Measurements from ENCODE around the gene TRIM29.

The TRIM29 gene, protein sequence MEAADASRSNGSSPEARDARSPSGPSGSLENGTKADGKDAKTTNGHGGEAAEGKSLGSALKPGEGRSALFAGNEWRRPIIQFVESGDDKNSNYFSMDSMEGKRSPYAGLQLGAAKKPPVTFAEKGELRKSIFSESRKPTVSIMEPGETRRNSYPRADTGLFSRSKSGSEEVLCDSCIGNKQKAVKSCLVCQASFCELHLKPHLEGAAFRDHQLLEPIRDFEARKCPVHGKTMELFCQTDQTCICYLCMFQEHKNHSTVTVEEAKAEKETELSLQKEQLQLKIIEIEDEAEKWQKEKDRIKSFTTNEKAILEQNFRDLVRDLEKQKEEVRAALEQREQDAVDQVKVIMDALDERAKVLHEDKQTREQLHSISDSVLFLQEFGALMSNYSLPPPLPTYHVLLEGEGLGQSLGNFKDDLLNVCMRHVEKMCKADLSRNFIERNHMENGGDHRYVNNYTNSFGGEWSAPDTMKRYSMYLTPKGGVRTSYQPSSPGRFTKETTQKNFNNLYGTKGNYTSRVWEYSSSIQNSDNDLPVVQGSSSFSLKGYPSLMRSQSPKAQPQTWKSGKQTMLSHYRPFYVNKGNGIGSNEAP

DNA sequence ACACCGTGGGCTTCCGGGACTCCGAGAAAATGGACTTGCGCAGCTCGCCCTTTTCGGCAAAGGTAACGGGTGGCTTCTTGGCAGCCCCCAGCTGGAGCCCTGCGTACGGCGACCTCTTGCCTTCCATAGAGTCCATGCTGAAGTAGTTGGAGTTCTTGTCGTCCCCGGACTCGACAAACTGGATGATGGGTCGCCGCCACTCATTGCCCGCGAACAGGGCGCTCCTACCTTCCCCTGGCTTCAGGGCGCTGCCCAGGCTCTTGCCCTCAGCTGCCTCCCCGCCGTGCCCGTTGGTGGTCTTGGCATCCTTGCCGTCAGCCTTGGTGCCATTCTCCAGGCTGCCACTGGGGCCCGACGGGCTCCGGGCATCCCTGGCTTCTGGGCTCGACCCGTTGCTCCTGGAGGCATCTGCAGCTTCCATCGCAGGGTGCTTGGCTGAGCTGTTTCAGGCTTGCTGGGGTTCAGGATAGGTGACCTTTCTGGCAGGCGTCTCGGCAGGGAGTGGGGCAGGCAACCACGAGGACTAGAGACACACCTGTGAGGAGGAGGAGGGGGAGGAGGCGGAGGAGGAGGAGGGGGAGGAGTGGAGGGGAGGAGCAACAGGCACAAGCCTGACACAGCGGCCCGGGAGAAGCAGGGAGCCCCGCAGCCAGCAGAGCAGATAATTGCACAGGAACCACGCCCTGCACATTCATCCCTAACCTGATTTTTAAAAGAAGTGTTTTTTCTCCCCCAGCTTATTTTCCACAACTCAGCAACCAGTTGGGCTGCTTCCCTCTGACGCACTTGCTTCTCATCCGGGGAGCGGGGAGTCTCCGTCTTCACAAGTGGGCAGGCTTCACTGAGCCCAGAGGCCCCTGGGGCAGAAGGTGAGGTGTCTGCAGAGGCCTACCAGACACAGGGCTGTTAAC, at the start of gene TRIM29:
TRIM29 (minus strand) TSS at position 503 of the 911 bp plus-strand sequence; CDS start at position 421, 82 bp downstream.
- Histone ChIP-seq H3K9me3 (ENCODE audit: control insufficient read depth in 2 of 2, low read length in 2 of 2) (no peaks in the 10 kb centered on the region), H3K4me3 (ENCODE audit: low read length in 2 of 2) (no peak within 1 kb of the TSS), H3K9ac (ENCODE audit: low read depth in 1 of 2, low read length in 2 of 2) (no peak within 1 kb of the TSS), H3K27me3 (ENCODE audit: control insufficient read depth in 2 of 2, insufficient read depth in 2 of 2, low read length in 2 of 2) (no peaks in the 10 kb centered on the region), H3K4me1 (ENCODE audit: control insufficient read depth in 2 of 2, insufficient read depth in 2 of 2, low read length in 2 of 2) (peaks cover 0 to 4% of the 10 kb centered on the region in 2 donors), H3K36me3 (ENCODE audit: control insufficient read depth in 2 of 2, insufficient read depth in 2 of 2, low read length in 2 of 2) (no peaks in the 10 kb centered on the region), H3K27ac (ENCODE audit: low read depth in 2 of 2, low read length in 2 of 2) (no peak within 1 kb of the TSS)

DNA sequence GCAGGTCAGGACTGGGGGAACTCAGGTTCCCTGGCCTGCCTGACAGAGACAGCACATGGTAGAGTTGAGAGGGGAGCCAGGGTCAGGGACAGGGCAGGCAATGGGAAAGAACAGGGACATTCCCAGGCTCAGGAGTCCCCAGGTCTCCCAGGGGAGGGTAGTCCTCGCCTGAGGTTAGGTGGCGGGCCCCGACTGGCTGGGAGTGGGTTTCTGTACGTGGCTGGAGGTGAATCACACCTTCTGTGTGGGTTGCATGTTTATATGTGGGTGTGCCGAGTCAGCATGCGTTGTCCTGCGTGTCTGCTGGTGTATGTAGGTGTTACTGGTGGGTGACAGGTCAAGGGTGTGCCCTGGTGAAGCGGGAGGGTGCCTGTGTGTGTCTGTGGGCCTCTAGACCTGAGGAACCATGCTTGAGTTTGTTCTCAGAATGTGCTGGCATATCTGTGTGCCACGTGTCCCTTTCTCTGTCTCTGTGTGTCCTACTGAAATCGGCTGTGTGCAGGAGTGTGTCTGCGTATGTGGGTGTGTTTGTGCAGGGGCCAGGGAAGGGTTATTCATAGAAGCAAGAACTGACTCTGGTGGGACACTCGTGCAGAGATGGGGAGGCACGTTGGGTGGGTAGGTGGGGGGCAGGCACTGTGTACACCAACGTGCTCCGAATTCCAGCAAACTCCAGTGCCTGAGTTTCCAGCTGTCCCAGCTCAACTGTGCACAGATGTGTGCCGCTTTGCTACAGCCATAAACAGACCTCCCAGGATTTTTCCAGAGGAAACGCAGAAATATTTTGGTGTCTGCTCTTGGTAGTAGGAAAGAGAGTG, 49.1 kb upstream of the TRIM29 start:
- Histone ChIP-seq H3K36me3 (ENCODE audit: control insufficient read depth in 2 of 2, insufficient read depth in 2 of 2, low read length in 2 of 2) (no peaks in the 10 kb centered on the region), H3K9me3 (ENCODE audit: control insufficient read depth in 2 of 2, low read length in 2 of 2) (no peaks in the 10 kb centered on the region), H3K4me1 (ENCODE audit: control insufficient read depth in 2 of 2, insufficient read depth in 2 of 2, low read length in 2 of 2) (peaks cover 81 to 84% of the 10 kb centered on the region in 2 donors), H3K27ac (ENCODE audit: low read depth in 2 of 2, low read length in 2 of 2) (peak overlapping the region; percentile 91 to 95), H3K27me3 (ENCODE audit: control insufficient read depth in 2 of 2, insufficient read depth in 2 of 2, low read length in 2 of 2) (no peaks in the 10 kb centered on the region), H3K4me3 (ENCODE audit: low read length in 2 of 2) (peak overlapping the region in 1 of 2 donors; percentile 57), H3K9ac (ENCODE audit: low read depth in 1 of 2, low read length in 2 of 2) (peak overlapping the region; percentile 62 to 65)

DNA sequence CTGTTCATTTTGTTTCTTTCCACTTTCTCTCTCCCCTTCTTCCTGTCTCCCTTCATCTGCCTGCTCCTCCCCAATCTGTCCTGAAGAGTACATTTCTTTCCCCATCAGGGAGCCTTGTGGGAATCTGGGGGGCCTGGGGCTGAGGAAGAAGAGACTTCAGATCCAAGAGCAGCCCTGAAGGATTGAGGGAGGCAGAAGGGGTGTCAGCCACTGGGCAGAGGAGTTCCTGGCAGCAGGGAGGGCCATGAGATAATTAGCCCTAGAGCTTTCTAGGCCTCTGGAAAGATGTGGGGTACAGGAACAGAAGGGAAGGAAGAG, 48.5 kb upstream of the TRIM29 start:
- peak overlapping the region in 1 of 2 donors; percentile 26 for H3K4me3 ChIP-seq (ENCODE audit: low read length in 2 of 2)
- no peaks in the 10 kb centered on the region for H3K9me3 ChIP-seq (ENCODE audit: control insufficient read depth in 2 of 2, low read length in 2 of 2)
- peak overlapping the region; percentile 62 to 65 for H3K9ac ChIP-seq (ENCODE audit: low read depth in 1 of 2, low read length in 2 of 2)
- H3K36me3 ChIP-seq (ENCODE audit: control insufficient read depth in 2 of 2, insufficient read depth in 2 of 2, low read length in 2 of 2), result no peaks in the 10 kb centered on the region
- peaks cover 81 to 84% of the 10 kb centered on the region in 2 donors for H3K4me1 ChIP-seq (ENCODE audit: control insufficient read depth in 2 of 2, insufficient read depth in 2 of 2, low read length in 2 of 2)
- peak overlapping the region; percentile 91 to 95 for H3K27ac ChIP-seq (ENCODE audit: low read depth in 2 of 2, low read length in 2 of 2)
- H3K27me3 ChIP-seq (ENCODE audit: control insufficient read depth in 2 of 2, insufficient read depth in 2 of 2, low read length in 2 of 2), result no peaks in the 10 kb centered on the region

DNA sequence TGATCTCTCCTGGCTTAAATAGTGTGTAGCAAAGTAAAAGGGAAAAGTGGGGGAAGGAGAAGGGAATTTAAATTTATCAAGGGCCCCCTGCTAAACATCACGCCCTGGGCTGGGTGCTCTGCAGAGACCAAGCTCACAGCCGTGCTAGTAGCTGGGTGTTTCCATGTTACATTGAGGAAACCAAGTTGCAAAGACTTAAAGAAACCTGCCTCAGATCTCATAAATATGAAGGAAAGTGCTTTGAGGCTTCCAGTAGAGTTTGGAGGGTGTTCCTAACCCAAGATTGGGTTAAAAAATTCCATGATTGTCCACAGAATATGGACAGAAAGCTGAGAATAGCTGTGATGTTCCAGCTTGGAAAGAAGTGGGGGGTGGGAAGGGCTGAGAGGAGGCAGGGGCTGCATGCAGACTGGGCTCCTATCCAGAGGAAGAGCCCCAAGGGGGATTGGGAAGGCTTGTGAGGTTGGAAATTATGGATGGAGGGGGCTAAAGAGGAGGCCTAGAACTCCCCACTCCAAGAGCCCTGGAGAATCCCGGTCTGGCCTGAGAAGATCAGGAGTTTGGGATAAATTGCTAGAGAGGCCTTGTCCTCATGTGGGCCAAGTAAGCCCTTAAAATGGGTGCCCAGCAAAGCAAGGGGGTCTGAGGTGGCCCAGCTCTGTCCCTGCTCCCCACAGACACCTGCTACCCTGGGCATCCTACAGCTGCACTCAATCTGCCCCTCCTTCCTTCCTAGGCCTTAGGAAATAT, 48.0 kb upstream of the TRIM29 start:
- H3K36me3 ChIP-seq (ENCODE audit: control insufficient read depth in 2 of 2, insufficient read depth in 2 of 2, low read length in 2 of 2), result no peaks in the 10 kb centered on the region
- H3K4me1 ChIP-seq (ENCODE audit: control insufficient read depth in 2 of 2, insufficient read depth in 2 of 2, low read length in 2 of 2), result peaks cover 79 to 84% of the 10 kb centered on the region in 2 donors
- H3K4me3 ChIP-seq (ENCODE audit: low read length in 2 of 2), result peak overlapping the region; percentile 33 to 37
- H3K27ac ChIP-seq (ENCODE audit: low read depth in 2 of 2, low read length in 2 of 2), result peak overlapping the region; percentile 91 to 95
- H3K9me3 ChIP-seq (ENCODE audit: control insufficient read depth in 2 of 2, low read length in 2 of 2), result no peaks in the 10 kb centered on the region
- H3K9ac ChIP-seq (ENCODE audit: low read depth in 1 of 2, low read length in 2 of 2), result peak overlapping the region; percentile 62 to 65
- H3K27me3 ChIP-seq (ENCODE audit: control insufficient read depth in 2 of 2, insufficient read depth in 2 of 2, low read length in 2 of 2), result no peaks in the 10 kb centered on the region

DNA sequence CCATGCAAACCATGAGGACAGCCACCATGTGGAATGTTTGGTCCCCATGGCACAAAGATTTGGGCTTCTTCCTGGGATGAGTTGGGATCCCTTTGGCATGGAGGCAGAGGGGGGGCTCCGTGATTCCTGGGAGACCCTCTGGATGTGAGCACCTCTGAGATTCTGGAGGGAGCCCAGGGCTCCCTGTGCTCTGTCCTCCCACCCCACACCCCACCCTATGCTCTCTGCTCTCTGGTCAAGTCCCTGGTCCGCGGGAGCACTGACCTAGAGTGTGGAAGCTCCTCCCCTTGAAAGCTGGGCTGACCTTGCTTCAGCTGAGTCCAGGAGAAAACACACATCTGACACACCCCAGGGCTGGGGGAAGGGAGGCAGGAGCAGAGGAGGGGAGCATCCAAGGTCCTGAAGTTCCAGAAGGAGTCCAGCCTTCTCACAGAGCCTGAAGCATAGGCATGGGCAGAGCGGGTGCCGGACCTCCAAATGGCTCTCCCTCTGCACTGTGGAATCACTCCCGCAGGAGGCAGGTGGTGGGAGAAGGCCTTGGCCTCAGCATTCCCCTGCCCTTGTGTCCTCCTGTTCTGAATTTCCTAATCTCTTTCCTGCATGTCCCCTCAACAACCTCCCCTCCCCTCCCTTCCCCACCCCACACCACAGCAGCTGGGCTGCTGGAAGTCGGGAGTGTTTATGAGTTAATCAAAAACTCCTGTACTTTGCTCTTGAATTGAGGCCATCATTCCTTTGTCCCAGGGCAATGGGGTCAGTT, 47.2 kb upstream of the TRIM29 start:
- Histone ChIP-seq H3K36me3 (ENCODE audit: control insufficient read depth in 2 of 2, insufficient read depth in 2 of 2, low read length in 2 of 2) (no peaks in the 10 kb centered on the region), H3K27ac (ENCODE audit: low read depth in 2 of 2, low read length in 2 of 2) (peak overlapping the region; percentile 91 to 95), H3K9ac (ENCODE audit: low read depth in 1 of 2, low read length in 2 of 2) (peak overlapping the region; percentile 61 to 64), H3K9me3 (ENCODE audit: control insufficient read depth in 2 of 2, low read length in 2 of 2) (no peaks in the 10 kb centered on the region), H3K27me3 (ENCODE audit: control insufficient read depth in 2 of 2, insufficient read depth in 2 of 2, low read length in 2 of 2) (no peaks in the 10 kb centered on the region), H3K4me3 (ENCODE audit: low read length in 2 of 2) (peak overlapping the region; percentile 53 to 71), H3K4me1 (ENCODE audit: control insufficient read depth in 2 of 2, insufficient read depth in 2 of 2, low read length in 2 of 2) (peaks cover 71 to 79% of the 10 kb centered on the region in 2 donors)

DNA sequence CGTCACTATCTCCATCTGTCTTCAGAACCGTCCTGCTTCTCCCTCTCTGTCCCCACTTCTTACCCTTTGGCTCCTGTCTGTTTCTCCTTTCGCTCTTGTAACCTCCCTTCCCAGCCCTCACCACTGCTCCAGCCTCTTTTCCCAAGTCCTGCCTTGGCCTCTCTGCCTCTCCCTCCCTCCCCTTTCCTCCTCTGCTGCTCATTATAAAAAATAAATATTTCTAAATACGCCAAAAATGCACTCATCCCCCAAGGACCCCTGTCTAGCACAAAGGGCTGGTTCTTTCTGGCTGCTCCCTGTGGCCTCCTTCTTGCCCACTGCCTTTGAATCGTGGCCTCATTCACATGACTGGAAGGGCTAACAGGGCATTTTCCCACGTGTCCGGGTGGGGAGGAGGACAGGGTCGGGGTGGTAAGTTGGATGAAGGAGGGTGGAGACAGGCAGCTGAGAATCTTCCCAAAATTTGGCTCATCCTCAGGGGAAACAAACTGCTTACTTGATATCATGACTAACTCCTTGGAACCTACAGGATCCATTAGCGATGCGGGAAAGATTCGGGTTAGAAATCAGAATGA, 46.5 kb upstream of the TRIM29 start:
- Histone ChIP-seq H3K9ac (ENCODE audit: low read depth in 1 of 2, low read length in 2 of 2) (peak overlapping the region; percentile 61 to 64), H3K27ac (ENCODE audit: low read depth in 2 of 2, low read length in 2 of 2) (peak overlapping the region; percentile 91 to 95), H3K4me3 (ENCODE audit: low read length in 2 of 2) (peak overlapping the region; percentile 53 to 71), H3K36me3 (ENCODE audit: control insufficient read depth in 2 of 2, insufficient read depth in 2 of 2, low read length in 2 of 2) (no peaks in the 10 kb centered on the region), H3K4me1 (ENCODE audit: control insufficient read depth in 2 of 2, insufficient read depth in 2 of 2, low read length in 2 of 2) (peaks cover 66 to 72% of the 10 kb centered on the region in 2 donors), H3K9me3 (ENCODE audit: control insufficient read depth in 2 of 2, low read length in 2 of 2) (no peaks in the 10 kb centered on the region), H3K27me3 (ENCODE audit: control insufficient read depth in 2 of 2, insufficient read depth in 2 of 2, low read length in 2 of 2) (no peaks in the 10 kb centered on the region)

DNA sequence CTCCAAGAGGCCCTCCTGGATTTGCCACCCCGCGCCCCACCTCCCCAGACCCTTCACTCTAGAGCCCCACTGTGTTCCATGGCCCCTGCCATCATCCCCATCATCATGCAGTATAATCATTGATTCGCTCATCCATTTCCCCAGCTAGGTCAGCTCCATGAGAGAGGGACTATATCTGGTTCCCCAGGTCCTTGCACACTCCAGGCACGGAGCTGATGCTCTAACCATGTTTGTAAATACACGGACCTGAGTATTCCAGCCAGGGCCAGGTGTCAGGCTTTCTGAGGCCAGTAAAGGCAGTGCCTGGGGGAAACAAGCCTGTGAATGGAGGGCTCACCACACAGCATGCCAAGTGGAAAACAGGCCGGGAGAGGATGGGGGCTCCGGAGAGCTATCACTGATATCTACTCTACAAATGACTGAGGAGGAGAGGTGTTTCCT, 45.8 kb upstream of the TRIM29 start:
- Histone ChIP-seq H3K27ac (ENCODE audit: low read depth in 2 of 2, low read length in 2 of 2) (peak overlapping the region; percentile 56 to 91), H3K9ac (ENCODE audit: low read depth in 1 of 2, low read length in 2 of 2) (peak overlapping the region in 1 of 2 donors; percentile 61), H3K4me1 (ENCODE audit: control insufficient read depth in 2 of 2, insufficient read depth in 2 of 2, low read length in 2 of 2) (peaks cover 59 to 65% of the 10 kb centered on the region in 2 donors), H3K4me3 (ENCODE audit: low read length in 2 of 2) (no peak overlapping the region), H3K27me3 (ENCODE audit: control insufficient read depth in 2 of 2, insufficient read depth in 2 of 2, low read length in 2 of 2) (no peaks in the 10 kb centered on the region), H3K9me3 (ENCODE audit: control insufficient read depth in 2 of 2, low read length in 2 of 2) (no peaks in the 10 kb centered on the region), H3K36me3 (ENCODE audit: control insufficient read depth in 2 of 2, insufficient read depth in 2 of 2, low read length in 2 of 2) (no peaks in the 10 kb centered on the region)

DNA sequence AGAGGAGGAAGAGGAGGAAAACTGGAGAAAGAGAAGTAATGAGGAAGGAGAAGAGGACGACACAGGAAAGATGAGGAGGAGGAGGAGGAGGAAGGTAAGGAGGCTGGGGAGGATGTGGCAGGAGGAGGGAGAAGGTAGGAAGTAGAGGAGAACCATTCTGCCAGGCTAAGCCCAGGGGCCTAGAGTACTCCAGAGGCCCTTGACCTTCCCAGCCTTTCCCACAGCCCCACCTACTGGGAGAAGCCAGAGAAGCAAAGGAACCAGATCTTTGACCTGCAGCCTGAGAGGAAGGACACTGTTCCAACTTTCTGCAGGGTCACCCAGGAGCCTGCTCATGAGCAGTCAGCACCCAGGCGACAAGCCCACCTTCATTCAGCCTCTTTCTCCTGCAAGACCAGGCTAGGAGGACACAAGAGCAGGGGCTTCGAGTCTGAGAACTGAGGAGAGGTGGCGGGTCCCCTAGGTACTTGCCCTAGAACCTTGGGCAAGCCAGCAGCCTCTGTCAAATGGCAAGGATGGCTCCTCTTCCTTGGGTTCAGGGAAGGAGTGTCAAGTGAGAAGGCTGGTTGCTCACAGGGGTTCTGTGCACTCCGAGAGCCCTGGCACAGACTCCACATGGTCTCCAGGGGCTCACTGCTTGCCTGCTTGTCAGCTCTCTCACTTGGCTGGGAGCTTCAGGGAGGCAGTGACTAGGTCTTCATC, 45.0 kb upstream of the TRIM29 start:
- Histone ChIP-seq H3K9me3 (ENCODE audit: control insufficient read depth in 2 of 2, low read length in 2 of 2) (no peaks in the 10 kb centered on the region), H3K4me1 (ENCODE audit: control insufficient read depth in 2 of 2, insufficient read depth in 2 of 2, low read length in 2 of 2) (peaks cover 51 to 57% of the 10 kb centered on the region in 2 donors), H3K9ac (ENCODE audit: low read depth in 1 of 2, low read length in 2 of 2) (peak overlapping the region in 1 of 2 donors; percentile 39), H3K36me3 (ENCODE audit: control insufficient read depth in 2 of 2, insufficient read depth in 2 of 2, low read length in 2 of 2) (no peaks in the 10 kb centered on the region), H3K4me3 (ENCODE audit: low read length in 2 of 2) (no peak overlapping the region), H3K27ac (ENCODE audit: low read depth in 2 of 2, low read length in 2 of 2) (peak overlapping the region; percentile 47 to 56), H3K27me3 (ENCODE audit: control insufficient read depth in 2 of 2, insufficient read depth in 2 of 2, low read length in 2 of 2) (no peaks in the 10 kb centered on the region)

Measured in mucosa of rectum (tissue), 2 donors.